Testis (tissue), 2 donors: ENCODE data around the gene MMP25.

ENCODE experiments used
- CTCF ChIP-seq, 3 experiments: fragments of 450-650 bp in 2 of 3; fragments of 200-600 bp in 1 of 3; sonication (generic) in 1 of 3; IDR thresholded peaks; one replicate each; pipeline ENCODE4 v1.5.1; 2016 to 2019; ENCODE audit warnings: antibody characterized with exemption in 3 of 3, mild to moderate bottlenecking in 2 of 3, moderate library complexity in 1 of 3
- POLR2A ChIP-seq: fragments of 450-650 bp; IDR thresholded peaks from one replicate; pipeline ENCODE4 v1.6.1; 2017; ENCODE audit warnings: antibody characterized with exemption, mild to moderate bottlenecking, moderate library complexity

- TF ChIP-seq CTCF (IDR thresholded peaks at IDR 0.05) (no peak), POLR2A (no peak)
Observed at GRCh38 chr16:3084491-3084890, 38.1 kb downstream of the MMP25 start.
